T-helper 17 cell (primary cell): ENCODE data around the gene ZXDA. TPM values are rescaled to one million over a fixed set of nuclear protein-coding genes. Genes with fewer than 3 reads are reported as not detected.
A peak's percentile ranks its signal among the peaks of the same experiment; 100 is the strongest.
"Not testable (repeated sequence)": the region's sequence is repeated elsewhere in the genome, so short reads cannot be mapped to it uniquely, and the experiment has no call there.

ENCODE experiments used
- ATAC-seq: fragments of 150-1000 bp; cut with Tn5 transposase; 2 replicates; pipeline ENCODE4 v1.10.0; 2021; ENCODE audit warnings: mild to moderate bottlenecking, moderate library complexity
- DNase-seq, 3 donors: peaks; one replicate each; pipeline versions ENCODE4 v3.0.0 to v3.0.0-alpha.2; 2020 to 2021
- H3K9me3 ChIP-seq: one replicate; pipeline ENCODE4 v1.7.0; 2013; ENCODE audit warnings: low read length, mild to moderate bottlenecking; ENCODE audit not compliant: control insufficient read depth, poor library complexity, severe bottlenecking
- H3K27ac Mint-ChIP-seq: one replicate; pipeline ENCODE4 v1.8.0; 2022; ENCODE audit warnings: mild to moderate bottlenecking, moderate library complexity, mixed read lengths
- H3K27me3 Mint-ChIP-seq: one replicate; pipeline ENCODE4 v1.8.0; 2022; ENCODE audit warnings: mixed read lengths
- H3K36me3 Mint-ChIP-seq: one replicate; pipeline ENCODE4 v1.8.0; 2022; ENCODE audit warnings: low read depth, mixed read lengths
- H3K4me1 Mint-ChIP-seq: one replicate; pipeline ENCODE4 v1.8.0; 2022; ENCODE audit warnings: mild to moderate bottlenecking, mixed read lengths
- H3K4me3 Mint-ChIP-seq: one replicate; pipeline ENCODE4 v1.8.0; 2022; ENCODE audit warnings: mild to moderate bottlenecking, moderate library complexity, mixed read lengths
- total RNA-seq, 4 donors: library from RNA in 2 of 4; stranded (reverse) in 2 of 4; gene quantifications; one replicate each; pipeline ENCODE4 v1.2.3 and lab custom pipeline; 2022 to 2026

ZXDA gene, protein sequence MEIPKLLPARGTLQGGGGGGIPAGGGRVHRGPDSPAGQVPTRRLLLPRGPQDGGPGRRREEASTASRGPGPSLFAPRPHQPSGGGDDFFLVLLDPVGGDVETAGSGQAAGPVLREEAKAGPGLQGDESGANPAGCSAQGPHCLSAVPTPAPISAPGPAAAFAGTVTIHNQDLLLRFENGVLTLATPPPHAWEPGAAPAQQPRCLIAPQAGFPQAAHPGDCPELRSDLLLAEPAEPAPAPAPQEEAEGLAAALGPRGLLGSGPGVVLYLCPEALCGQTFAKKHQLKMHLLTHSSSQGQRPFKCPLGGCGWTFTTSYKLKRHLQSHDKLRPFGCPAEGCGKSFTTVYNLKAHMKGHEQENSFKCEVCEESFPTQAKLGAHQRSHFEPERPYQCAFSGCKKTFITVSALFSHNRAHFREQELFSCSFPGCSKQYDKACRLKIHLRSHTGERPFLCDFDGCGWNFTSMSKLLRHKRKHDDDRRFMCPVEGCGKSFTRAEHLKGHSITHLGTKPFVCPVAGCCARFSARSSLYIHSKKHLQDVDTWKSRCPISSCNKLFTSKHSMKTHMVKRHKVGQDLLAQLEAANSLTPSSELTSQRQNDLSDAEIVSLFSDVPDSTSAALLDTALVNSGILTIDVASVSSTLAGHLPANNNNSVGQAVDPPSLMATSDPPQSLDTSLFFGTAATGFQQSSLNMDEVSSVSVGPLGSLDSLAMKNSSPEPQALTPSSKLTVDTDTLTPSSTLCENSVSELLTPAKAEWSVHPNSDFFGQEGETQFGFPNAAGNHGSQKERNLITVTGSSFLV
- total RNA-seq (10 to 100 TPM; 16.9 to 19.2 TPM), total RNA-seq (lab: John Stamatoyannopoulos, UW) (25.8 to 47.1 reads per million in 2 donors)

DNA sequence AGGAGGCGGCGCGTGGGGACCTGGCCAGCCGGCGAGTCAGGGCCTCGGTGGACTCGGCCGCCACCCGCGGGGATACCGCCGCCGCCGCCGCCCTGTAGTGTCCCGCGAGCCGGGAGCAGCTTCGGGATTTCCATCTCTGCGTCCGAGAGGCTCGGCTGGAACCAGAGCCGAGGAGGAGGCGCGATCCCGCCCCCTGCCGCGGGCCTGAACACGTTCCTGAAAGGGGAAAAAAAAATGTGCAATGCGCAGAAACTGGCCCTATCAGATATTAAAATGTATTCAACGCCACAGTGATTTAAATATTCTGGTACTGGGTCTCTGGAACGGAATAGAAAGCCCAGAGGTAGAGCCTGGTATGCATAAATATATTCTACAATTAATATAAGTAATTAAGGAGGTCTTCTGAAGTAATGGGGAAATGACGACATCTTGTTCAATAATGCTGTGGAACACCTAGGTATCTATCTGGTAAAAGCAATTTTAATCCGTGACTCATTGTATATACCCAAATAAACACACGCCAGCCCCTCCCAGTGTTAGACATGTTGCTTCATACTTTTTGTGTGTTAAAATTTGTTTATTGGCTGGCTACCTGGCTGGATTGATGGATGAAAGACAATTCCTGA, at the start of gene ZXDA:
ZXDA (minus strand) TSS at position 172 of the 626 bp plus-strand sequence; CDS start at position 134, 38 bp downstream.
- not testable (repeated sequence) for H3K27me3 Mint-ChIP-seq, H3K36me3 Mint-ChIP-seq, H3K9me3 ChIP-seq, DNase-seq
- peaks cover 11% of the 10 kb centered on the region for H3K4me1 Mint-ChIP-seq
- H3K4me3 Mint-ChIP-seq, result peak within 1 kb of the TSS; percentile 76
- ATAC-seq, result peak; percentile 78
- H3K27ac Mint-ChIP-seq, result peak within 1 kb of the TSS; percentile 85

DNA sequence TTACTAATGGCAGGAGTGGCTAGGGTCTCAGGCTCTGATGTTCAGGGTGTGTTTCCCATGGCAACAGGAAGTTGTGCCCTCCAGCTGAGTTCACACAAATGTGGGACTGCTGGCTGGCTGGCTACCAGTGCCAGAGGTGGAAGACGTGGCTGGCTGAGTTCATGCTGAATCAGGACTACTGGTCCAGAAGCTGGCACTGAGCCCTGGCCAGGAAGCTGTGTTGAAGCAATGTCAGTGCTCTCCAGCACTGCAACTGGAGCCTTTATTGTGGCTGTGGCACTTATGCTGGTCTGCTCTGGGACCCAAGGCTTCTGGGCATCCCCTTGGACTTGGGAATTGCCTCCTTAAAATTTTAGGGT, 42.0 kb upstream of the ZXDA start:
- DNase-seq (no peak), ATAC-seq (no peak)
- H3K4me1 Mint-ChIP-seq, result no peaks in the 10 kb centered on the region
- H3K4me3 Mint-ChIP-seq, result no peak overlapping the region
- H3K36me3 Mint-ChIP-seq, result no peaks in the 10 kb centered on the region
- no peak overlapping the region for H3K27ac Mint-ChIP-seq
- no peaks in the 10 kb centered on the region for H3K9me3 ChIP-seq
- H3K27me3 Mint-ChIP-seq, result no peaks in the 10 kb centered on the region

DNA sequence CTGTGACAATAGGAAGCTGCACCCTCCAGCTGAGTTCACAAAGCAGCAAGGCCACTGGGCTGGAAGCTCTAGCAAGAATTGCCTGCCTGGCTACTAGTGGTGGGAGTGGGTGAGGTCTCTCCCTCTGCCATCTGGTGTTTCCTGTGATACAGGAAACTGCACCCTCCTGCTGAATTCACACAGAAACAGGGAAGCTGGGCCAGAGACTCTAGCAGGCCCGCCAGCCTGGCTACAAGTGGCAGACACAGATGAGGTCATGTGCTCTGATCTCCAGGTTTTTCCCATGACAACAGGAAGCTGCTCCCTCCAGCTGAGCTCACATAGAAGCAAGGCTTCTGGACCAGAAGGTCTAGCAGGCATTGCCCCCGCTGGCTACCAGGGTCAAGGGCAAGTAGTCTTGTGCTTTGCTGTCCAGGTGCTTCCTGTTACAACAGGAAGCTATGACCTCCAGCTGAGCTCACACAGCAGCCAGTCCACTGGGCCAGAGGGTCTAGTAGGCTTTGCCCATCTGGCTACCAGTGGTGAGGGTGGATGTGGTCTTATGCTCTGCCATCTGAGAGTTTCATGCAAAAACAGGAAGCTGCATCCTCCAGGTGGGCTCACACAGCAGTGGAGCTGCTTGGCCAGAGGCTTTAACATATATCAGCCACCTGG, 41.5 kb upstream of the ZXDA start:
- Mint-ChIP-seq H3K4me3 (no peak overlapping the region), H3K27me3 (no peaks in the 10 kb centered on the region), H3K4me1 (no peaks in the 10 kb centered on the region), H3K36me3 (no peaks in the 10 kb centered on the region), H3K27ac (no peak overlapping the region)
- no peaks in the 10 kb centered on the region for H3K9me3 ChIP-seq
- DNase-seq (no peak), ATAC-seq (peak; percentile 33)

DNA sequence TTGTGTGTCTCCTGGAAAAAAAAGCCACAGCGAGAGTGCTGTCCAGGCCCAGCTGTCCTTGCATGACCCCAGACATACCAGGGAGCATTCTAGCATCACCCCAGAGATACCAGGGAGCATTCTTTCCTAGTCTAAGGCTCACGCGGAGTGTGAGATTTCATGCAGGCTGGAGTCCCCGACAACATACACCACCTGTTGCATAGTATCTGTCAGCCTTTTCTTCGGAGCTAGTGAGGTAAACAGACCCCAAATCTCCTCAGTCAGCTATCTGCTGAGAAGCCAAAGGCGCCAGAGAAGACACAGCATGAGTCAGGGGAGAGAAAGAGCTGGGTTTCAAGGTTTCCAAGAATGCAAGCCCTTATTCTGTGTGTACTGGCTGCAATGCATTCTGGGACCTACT, 23.1 kb upstream of the ZXDA start:
- Mint-ChIP-seq H3K36me3 (no peaks in the 10 kb centered on the region), H3K4me3 (no peak overlapping the region), H3K27ac (no peak overlapping the region), H3K4me1 (peaks cover 2% of the 10 kb centered on the region), H3K27me3 (no peaks in the 10 kb centered on the region)
- H3K9me3 ChIP-seq, result no peaks in the 10 kb centered on the region
- no peak for DNase-seq
- no peak for ATAC-seq

DNA sequence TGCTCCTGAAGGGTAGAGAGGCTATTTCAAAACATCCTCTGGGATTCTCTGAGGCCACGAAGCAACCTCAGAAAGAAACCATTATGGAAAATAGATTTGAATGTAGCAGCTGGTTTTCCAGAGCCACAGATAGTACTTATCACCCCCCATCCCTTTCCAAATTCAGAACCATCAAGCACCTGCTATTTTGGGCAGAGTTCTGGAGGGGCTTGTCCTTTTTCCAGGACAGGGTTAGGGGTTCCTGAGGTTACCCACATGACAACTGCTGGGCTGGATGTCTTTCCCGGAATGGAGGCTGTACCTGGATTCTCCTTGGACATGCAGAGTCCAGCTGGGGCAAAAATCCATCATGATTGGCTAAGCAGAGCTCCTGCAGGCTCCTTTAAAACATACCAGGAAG, 22.0 kb upstream of the ZXDA start:
- H3K9me3 ChIP-seq, result no peaks in the 10 kb centered on the region
- DNase-seq (no peak), ATAC-seq (no peak)
- Mint-ChIP-seq H3K36me3 (no peaks in the 10 kb centered on the region), H3K4me1 (peaks cover 2% of the 10 kb centered on the region), H3K4me3 (no peak overlapping the region), H3K27ac (no peak overlapping the region), H3K27me3 (no peaks in the 10 kb centered on the region)

DNA sequence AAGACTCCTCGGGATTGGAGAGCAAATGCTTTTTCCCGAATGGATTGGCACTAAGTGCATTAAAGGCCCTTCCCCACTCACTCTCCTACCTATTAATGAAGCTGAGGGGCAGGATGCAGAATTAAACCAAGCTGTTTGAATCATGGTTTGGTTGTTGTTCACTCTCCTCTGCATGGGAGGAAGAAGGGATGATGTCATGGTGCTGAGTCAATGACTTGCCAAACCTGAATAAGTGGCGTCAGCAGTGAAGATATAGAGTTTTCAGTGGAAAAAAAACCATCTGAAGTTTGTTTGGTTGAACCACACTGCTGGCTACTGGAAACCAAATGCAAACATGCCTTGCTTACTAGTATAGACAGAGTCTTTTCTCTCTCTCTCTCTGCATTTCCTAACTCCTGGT, 19.8 kb upstream of the ZXDA start:
- no peak overlapping the region for H3K27ac Mint-ChIP-seq
- DNase-seq (no peak), ATAC-seq (no peak)
- H3K36me3 Mint-ChIP-seq, result no peaks in the 10 kb centered on the region
- H3K4me3 Mint-ChIP-seq, result no peak overlapping the region
- H3K9me3 ChIP-seq, result no peaks in the 10 kb centered on the region
- H3K27me3 Mint-ChIP-seq, result no peaks in the 10 kb centered on the region
- peaks cover 2% of the 10 kb centered on the region for H3K4me1 Mint-ChIP-seq

DNA sequence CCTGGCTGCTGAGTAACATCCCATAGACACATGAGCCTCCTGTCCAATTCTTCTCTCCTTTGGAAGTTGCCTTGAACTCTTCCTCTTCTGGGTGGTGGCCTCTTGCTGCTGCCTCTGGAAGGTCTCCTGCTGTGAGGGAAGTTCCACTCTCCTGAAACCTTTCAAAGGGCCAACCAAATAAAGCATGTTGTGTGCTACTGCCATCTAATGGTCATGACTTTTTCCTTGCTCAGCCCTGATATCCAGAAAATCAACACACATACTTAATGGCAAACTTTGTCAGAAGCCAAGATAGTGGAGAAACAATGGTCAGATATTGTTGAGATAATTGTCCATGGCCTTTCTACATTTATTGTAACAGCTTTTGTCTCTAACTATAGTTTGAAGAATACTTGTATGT, 19.1 kb upstream of the ZXDA start:
- Mint-ChIP-seq H3K4me3 (no peak overlapping the region), H3K36me3 (no peaks in the 10 kb centered on the region), H3K27ac (no peak overlapping the region), H3K27me3 (no peaks in the 10 kb centered on the region), H3K4me1 (peaks cover 2% of the 10 kb centered on the region)
- ATAC-seq (no peak), DNase-seq (no peak)
- H3K9me3 ChIP-seq, result no peaks in the 10 kb centered on the region

DNA sequence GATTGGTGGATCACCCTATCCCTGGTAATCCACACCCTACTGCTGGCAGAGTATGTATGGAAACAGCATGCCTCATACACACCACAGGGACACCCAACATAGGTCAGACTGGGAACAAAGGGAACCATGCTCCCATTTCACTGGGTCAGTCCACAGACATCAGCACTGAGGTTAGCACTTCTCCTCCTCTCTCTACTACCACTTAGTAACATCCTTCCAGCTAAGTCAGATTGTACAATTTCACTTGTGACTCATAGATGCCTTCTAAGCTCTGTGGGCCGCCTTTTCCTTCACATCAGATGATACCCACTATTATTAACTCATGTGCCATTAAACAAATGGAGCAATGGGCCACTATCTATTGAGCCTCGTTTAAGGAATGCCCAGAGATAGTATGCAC, 15.5 kb upstream of the ZXDA start:
- Mint-ChIP-seq H3K4me3 (no peak overlapping the region), H3K4me1 (peaks cover 2% of the 10 kb centered on the region), H3K27me3 (no peaks in the 10 kb centered on the region), H3K36me3 (no peaks in the 10 kb centered on the region), H3K27ac (no peak overlapping the region)
- ATAC-seq (no peak), DNase-seq (no peak)
- no peaks in the 10 kb centered on the region for H3K9me3 ChIP-seq

DNA sequence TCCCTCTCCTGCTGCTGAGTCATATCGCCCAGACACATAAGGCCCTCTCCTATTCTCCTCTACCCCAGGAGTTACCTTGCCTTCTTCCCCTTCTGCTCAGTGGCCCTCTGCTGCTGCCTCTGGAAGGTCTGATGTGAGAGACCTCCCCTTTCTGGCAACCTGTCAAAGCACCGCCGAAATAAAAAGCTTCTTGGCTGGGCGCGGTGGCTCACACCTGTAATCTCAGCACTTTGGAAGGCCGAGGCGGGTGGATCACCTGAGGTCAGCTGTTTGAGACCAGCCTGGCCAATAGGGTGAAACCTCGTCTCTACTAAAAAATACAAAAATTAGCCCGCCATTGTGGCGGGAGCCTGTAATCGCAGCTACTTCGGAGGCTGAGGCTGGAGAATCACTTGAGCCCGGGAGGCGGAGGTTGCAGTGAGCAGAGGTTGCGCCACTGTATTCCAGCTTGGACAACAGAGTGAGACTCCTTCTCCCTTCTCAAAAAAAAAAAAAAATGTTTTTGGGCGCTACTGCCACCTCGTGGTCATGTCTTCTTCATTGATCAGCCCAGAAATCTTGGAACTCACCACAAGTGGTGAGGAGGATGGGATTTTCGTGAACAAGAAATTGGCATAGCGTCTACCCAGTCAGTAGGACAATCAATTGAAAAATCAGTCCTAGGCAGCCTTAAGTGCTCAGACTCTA, 8.6 kb upstream of the ZXDA start:
- H3K9me3 ChIP-seq, result no peaks in the 10 kb centered on the region
- Mint-ChIP-seq H3K36me3 (no peaks in the 10 kb centered on the region), H3K4me3 (no peak overlapping the region), H3K4me1 (peaks cover 2% of the 10 kb centered on the region), H3K27ac (no peak overlapping the region), H3K27me3 (no peaks in the 10 kb centered on the region)
- DNase-seq, result peak in 1 of 3 donors; percentile 31
- ATAC-seq, result peak; percentile 46

DNA sequence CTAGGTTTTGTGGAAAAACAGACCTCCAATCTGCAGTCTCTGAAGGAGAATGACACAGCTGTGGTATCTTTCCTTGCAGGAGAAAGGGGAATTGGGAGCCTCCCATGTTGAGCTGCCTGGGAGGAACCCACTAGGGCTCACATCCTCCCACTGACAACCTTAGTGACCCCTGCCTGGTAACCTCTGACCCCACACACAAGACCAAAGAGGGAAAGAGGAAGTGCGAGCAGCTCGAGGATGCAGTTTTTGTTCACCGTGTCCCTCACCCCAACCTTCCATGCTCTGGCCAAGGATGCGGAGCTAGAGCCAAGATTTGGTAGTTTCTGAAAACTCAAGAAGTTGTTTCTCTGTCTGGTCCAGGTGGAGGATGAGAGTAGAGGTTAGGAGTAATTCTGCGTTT, 5.4 kb upstream of the ZXDA start:
- ATAC-seq, result no peak
- Mint-ChIP-seq H3K27ac (no peak overlapping the region), H3K27me3 (no peaks in the 10 kb centered on the region), H3K4me3 (no peak overlapping the region), H3K36me3 (no peaks in the 10 kb centered on the region), H3K4me1 (peaks cover 9% of the 10 kb centered on the region)
- DNase-seq, result no peak
- no peaks in the 10 kb centered on the region for H3K9me3 ChIP-seq

DNA sequence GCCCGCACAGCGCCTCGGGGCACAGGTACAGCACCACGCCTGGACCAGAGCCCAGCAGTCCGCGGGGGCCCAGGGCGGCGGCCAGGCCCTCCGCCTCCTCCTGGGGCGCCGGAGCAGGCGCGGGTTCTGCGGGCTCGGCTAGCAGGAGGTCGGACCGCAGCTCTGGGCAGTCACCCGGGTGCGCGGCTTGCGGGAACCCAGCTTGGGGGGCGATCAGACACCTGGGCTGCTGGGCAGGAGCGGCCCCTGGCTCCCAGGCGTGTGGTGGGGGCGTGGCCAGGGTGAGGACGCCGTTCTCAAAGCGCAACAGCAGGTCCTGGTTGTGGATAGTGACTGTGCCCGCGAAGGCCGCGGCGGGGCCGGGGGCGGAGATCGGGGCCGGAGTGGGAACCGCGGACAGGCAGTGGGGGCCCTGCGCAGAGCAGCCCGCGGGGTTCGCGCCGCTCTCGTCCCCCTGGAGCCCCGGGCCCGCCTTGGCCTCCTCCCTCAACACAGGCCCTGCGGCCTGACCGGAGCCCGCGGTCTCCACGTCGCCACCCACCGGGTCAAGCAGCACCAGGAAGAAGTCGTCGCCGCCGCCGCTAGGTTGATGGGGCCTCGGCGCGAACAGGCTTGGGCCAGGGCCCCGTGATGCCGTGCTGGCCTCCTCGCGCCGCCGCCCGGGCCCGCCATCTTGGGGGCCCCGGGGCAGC, 517 bp downstream of the ZXDA start:
- peak; percentile 76 for ATAC-seq
- peak in 2 of 3 donors; percentile 4 to 15 for DNase-seq
- H3K27me3 Mint-ChIP-seq, H3K27ac Mint-ChIP-seq, H3K9me3 ChIP-seq, H3K36me3 Mint-ChIP-seq: not testable (repeated sequence)
- H3K4me1 Mint-ChIP-seq, result peaks cover 11% of the 10 kb centered on the region
- peak overlapping the region; percentile 64 for H3K4me3 Mint-ChIP-seq

DNA sequence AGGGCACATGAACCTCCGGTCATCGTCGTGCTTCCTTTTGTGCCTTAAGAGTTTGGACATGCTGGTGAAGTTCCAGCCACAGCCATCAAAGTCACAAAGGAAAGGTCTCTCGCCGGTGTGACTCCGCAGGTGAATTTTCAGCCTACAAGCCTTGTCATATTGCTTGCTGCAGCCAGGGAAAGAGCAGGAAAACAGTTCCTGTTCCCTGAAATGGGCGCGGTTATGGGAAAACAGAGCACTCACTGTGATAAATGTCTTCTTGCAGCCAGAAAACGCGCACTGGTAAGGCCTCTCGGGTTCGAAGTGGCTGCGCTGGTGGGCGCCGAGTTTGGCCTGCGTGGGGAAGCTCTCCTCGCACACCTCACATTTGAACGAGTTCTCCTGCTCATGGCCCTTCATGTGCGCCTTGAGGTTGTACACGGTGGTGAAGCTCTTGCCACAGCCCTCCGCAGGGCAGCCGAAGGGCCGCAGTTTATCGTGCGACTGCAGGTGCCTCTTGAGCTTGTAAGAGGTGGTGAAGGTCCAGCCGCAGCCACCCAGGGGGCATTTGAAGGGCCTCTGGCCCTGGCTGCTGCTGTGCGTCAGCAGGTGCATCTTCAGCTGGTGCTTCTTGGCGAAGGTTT, 1.2 kb downstream of the ZXDA start:
- H3K4me1 Mint-ChIP-seq, result peaks cover 11% of the 10 kb centered on the region
- H3K27me3 Mint-ChIP-seq, DNase-seq, H3K27ac Mint-ChIP-seq, ATAC-seq, H3K36me3 Mint-ChIP-seq, H3K9me3 ChIP-seq: not testable (repeated sequence)
- peak overlapping the region; percentile 64 for H3K4me3 Mint-ChIP-seq
